Activated CD4-positive, alpha-beta T cell treated with anti-CD3 and anti-CD28 coated beads, Interleukin-2, amount 10 ng/mL, durations not matched to agents 24 days and 14 days (primary cell): ENCODE data around the gene E2F4. TPM values are rescaled to one million over a fixed set of nuclear protein-coding genes. Genes with fewer than 3 reads are reported as not detected.

ENCODE experiments used
- DNase-seq: peaks from one replicate; pipeline ENCODE4 v3.0.0; 2022
- H3K27ac Mint-ChIP-seq: one replicate; pipeline ENCODE4 v1.8.0; 2022; ENCODE audit warnings: mild to moderate bottlenecking, mixed read lengths
- H3K27me3 Mint-ChIP-seq: one replicate; pipeline ENCODE4 v1.8.0; 2022; ENCODE audit warnings: mixed read lengths
- H3K36me3 Mint-ChIP-seq: one replicate; pipeline ENCODE4 v1.8.0; 2022; ENCODE audit warnings: low read depth, mild to moderate bottlenecking, mixed read lengths
- H3K4me1 Mint-ChIP-seq: one replicate; pipeline ENCODE4 v1.8.0; 2021; ENCODE audit warnings: mixed read lengths
- H3K4me3 Mint-ChIP-seq: one replicate; pipeline ENCODE4 v1.8.0; 2022; ENCODE audit warnings: mild to moderate bottlenecking, moderate library complexity, mixed read lengths
- H3K9me3 Mint-ChIP-seq: one replicate; pipeline ENCODE4 v1.8.0; 2021; ENCODE audit warnings: mixed read lengths
- intact Hi-C: fragments of 100-400 bp; cut with micrococcal nuclease; formaldehyde crosslinking; loops from one replicate; pipeline ENCODE4 v1.15.1; 2023
- total RNA-seq: library from RNA; stranded (reverse); gene quantifications from 2 replicates; pipeline ENCODE4 v1.2.3, GENCODE V29; 2022

Gene E2F4, protein sequence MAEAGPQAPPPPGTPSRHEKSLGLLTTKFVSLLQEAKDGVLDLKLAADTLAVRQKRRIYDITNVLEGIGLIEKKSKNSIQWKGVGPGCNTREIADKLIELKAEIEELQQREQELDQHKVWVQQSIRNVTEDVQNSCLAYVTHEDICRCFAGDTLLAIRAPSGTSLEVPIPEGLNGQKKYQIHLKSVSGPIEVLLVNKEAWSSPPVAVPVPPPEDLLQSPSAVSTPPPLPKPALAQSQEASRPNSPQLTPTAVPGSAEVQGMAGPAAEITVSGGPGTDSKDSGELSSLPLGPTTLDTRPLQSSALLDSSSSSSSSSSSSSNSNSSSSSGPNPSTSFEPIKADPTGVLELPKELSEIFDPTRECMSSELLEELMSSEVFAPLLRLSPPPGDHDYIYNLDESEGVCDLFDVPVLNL
- total RNA-seq: 165 and 166 TPM in 2 replicates

GRCh38 chr16:67191995-67192681 lies at the start of gene E2F4:
TSS of gene E2F4 (plus strand) at chr16:67192155. CDS start at chr16:67192228, 73 bp downstream.
- Mint-ChIP-seq H3K4me3 (peak within 1 kb of the TSS; percentile 93), H3K9me3 (no peaks in the 10 kb centered on the region), H3K36me3 (peaks cover 47% of the 10 kb centered on the region), H3K27ac (peak within 1 kb of the TSS; percentile 88), H3K4me1 (peaks cover 31% of the 10 kb centered on the region), H3K27me3 (no peaks in the 10 kb centered on the region)
- peak; percentile 97 for DNase-seq
- intact Hi-C loops: loop anchor here (1.0 kb wide), 2 partner anchors 9 to 34 kb away; partner anchors contain the start of gene MATCAP1

- H3K36me3 Mint-ChIP-seq: peaks cover 51% of the 10 kb centered on the region
- H3K4me3 Mint-ChIP-seq: no peak overlapping the region
- H3K27me3 Mint-ChIP-seq: no peaks in the 10 kb centered on the region
- no peak for DNase-seq
- H3K9me3 Mint-ChIP-seq: no peaks in the 10 kb centered on the region
- H3K4me1 Mint-ChIP-seq: no peaks in the 10 kb centered on the region
- no peak overlapping the region for H3K27ac Mint-ChIP-seq
- intact Hi-C loops: no loop called here
Measured at GRCh38 chr16:67142342-67142741, 49.6 kb upstream of the E2F4 start.

GRCh38 chr16:67144943-67145342 lies 47.0 kb upstream of the E2F4 start:
- H3K27ac Mint-ChIP-seq: peak overlapping the region; percentile 38
- no peaks in the 10 kb centered on the region for H3K9me3 Mint-ChIP-seq
- H3K36me3 Mint-ChIP-seq: peaks cover 58% of the 10 kb centered on the region
- no peaks in the 10 kb centered on the region for H3K27me3 Mint-ChIP-seq
- H3K4me1 Mint-ChIP-seq: peaks cover 4% of the 10 kb centered on the region
- intact Hi-C loops: no loop called here
- DNase-seq: no peak
- H3K4me3 Mint-ChIP-seq: no peak overlapping the region

DNA sequence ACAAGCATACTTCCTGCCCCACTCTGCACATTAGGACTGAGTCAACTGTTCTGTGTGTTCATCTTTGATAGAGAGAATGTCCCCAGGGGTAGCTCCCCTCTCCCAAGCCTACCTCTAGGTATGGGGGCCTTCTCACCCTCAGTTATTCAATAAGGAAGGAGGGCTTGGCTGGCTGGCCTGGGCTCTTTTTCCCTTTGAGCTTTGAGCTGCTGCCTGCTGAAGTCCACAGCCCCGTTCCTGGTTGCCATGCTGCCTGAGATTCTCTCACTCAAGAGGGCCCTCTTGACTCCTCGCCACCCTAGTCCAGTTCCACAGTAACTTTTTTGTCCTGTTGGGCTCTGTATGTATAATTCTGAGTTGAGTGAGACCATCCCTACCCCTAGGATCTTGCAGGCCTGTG lies 46.2 kb upstream of the E2F4 start:
- peaks cover 4% of the 10 kb centered on the region for H3K4me1 Mint-ChIP-seq
- H3K27me3 Mint-ChIP-seq: no peaks in the 10 kb centered on the region
- no peak overlapping the region for H3K4me3 Mint-ChIP-seq
- intact Hi-C loops: no loop called here
- H3K9me3 Mint-ChIP-seq: no peaks in the 10 kb centered on the region
- no peak for DNase-seq
- H3K27ac Mint-ChIP-seq: no peak overlapping the region
- peaks cover 50% of the 10 kb centered on the region for H3K36me3 Mint-ChIP-seq

GRCh38 chr16:67146523-67147357 lies 45.2 kb upstream of the E2F4 start:
- peaks cover 12% of the 10 kb centered on the region for H3K4me1 Mint-ChIP-seq
- no peaks in the 10 kb centered on the region for H3K9me3 Mint-ChIP-seq
- no peak overlapping the region for H3K27ac Mint-ChIP-seq
- H3K36me3 Mint-ChIP-seq: peaks cover 46% of the 10 kb centered on the region
- no peak overlapping the region for H3K4me3 Mint-ChIP-seq
- no peak for DNase-seq
- intact Hi-C loops: no loop called here
- no peaks in the 10 kb centered on the region for H3K27me3 Mint-ChIP-seq

GRCh38 chr16:67147437-67148140 lies 44.4 kb upstream of the E2F4 start:
- no peak overlapping the region for H3K4me3 Mint-ChIP-seq
- DNase-seq: no peak
- H3K27ac Mint-ChIP-seq: no peak overlapping the region
- peaks cover 15% of the 10 kb centered on the region for H3K4me1 Mint-ChIP-seq
- peaks cover 40% of the 10 kb centered on the region for H3K36me3 Mint-ChIP-seq
- intact Hi-C loops: no loop called here
- H3K9me3 Mint-ChIP-seq: no peaks in the 10 kb centered on the region
- H3K27me3 Mint-ChIP-seq: no peaks in the 10 kb centered on the region

DNA sequence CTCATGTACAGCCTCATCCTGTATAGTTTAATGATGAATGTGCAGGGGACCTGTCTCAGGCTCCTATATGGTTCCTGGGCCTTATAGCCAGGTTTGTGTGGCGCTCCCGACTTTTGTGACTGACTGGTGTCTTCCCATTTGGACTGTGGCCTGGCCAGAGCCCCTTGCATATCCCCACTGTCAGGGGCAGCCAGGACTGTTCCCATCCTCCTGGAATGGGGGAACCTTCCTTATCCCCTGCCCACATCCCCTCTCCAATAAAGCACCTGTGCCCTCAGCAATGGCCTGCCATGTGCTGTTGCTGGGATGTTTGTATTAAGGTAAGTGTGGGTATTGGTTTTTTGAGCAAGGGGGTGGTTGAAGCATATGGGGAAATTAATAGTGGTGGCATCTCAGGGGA lies 43.7 kb upstream of the E2F4 start:
- H3K36me3 Mint-ChIP-seq: peaks cover 42% of the 10 kb centered on the region
- peak overlapping the region; percentile 4 for H3K4me3 Mint-ChIP-seq
- no peak overlapping the region for H3K27ac Mint-ChIP-seq
- intact Hi-C loops: no loop called here
- no peaks in the 10 kb centered on the region for H3K9me3 Mint-ChIP-seq
- no peaks in the 10 kb centered on the region for H3K27me3 Mint-ChIP-seq
- peaks cover 21% of the 10 kb centered on the region for H3K4me1 Mint-ChIP-seq
- DNase-seq: no peak

DNA sequence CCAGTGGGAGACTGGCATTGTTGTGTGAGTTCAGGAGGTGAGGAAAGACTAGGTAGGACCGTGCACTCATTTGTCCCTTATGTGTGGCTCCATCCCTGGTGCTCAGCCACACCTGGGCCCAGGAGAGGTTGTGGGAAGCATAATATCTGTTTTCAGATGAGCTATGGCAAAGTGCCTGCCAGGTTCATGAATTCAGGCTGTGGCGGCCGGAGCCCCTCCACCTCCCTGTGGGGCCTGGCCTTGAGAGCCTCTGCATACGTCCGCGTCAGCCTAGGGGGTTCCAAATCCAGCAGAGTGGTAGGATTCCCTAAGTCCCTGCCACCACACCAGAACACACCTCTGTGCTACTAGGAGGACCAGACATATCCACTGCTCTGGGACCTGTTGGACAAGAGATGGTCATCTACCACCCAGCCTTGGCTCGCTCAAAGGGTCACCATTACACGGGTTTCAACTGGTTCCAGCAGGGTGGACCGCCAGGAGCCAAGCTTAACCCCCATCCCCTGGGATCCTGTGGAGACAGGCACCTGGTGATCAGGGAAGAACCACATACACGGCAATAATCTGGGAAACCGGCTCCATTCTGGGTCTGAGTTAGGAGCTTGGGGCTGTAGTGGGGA lies 43.2 kb upstream of the E2F4 start:
- Mint-ChIP-seq H3K4me1 (peaks cover 25% of the 10 kb centered on the region), H3K9me3 (no peaks in the 10 kb centered on the region), H3K4me3 (peak overlapping the region; percentile 57), H3K27me3 (no peaks in the 10 kb centered on the region), H3K36me3 (peaks cover 42% of the 10 kb centered on the region), H3K27ac (no peak overlapping the region)
- DNase-seq: no peak
- intact Hi-C loops: no loop called here

GRCh38 chr16:67149276-67150046 lies 42.5 kb upstream of the E2F4 start:
- Mint-ChIP-seq H3K9me3 (no peaks in the 10 kb centered on the region), H3K4me1 (peaks cover 29% of the 10 kb centered on the region), H3K36me3 (peaks cover 44% of the 10 kb centered on the region), H3K27ac (no peak overlapping the region), H3K4me3 (peak overlapping the region; percentile 57), H3K27me3 (no peaks in the 10 kb centered on the region)
- intact Hi-C loops: no loop called here
- no peak for DNase-seq

DNA sequence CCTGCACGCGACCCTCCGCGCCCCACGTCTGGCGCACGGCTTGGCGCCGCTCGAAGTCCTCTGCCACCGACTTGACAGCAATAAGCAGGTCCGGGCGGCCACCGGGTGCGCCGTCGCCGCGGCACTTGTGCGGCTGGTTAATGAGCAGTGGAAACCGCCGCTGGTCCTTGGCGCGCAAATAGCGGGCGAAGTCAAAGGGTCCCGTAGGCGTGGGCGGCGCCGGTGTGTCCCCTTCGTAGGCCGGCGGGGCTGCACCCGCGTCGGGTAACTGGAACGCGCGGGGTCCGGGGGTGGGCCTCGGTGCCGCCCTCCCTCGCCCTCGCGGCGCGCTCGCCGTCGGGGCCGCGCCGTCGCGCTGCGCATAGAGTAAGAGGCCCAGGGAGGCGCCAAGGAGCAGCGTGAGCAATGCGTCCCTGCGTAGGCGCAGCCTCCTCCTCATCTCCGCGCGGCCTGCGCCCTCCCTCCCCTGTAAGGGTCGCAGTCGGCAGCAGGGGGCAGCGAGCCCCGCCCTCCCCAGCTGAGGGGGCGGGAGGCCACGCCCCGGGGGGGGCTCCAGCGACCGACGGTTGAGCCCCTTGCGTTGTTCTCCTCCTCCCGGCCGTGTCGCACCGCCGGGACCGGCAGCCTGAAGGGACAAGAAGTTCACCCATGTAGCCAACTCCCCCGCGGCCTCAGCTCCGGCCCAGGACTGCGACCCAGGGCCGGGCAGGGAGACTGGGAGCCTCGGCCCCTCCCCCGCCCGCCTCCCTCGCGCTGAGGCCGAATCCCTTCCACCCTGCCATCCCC lies 41.7 kb upstream of the E2F4 start:
- peak; percentile 85 for DNase-seq
- no peaks in the 10 kb centered on the region for H3K27me3 Mint-ChIP-seq
- H3K27ac Mint-ChIP-seq: no peak overlapping the region
- H3K4me3 Mint-ChIP-seq: peak overlapping the region; percentile 70
- intact Hi-C loops: no loop called here
- peaks cover 30% of the 10 kb centered on the region for H3K4me1 Mint-ChIP-seq
- H3K36me3 Mint-ChIP-seq: peaks cover 42% of the 10 kb centered on the region
- no peaks in the 10 kb centered on the region for H3K9me3 Mint-ChIP-seq

DNA sequence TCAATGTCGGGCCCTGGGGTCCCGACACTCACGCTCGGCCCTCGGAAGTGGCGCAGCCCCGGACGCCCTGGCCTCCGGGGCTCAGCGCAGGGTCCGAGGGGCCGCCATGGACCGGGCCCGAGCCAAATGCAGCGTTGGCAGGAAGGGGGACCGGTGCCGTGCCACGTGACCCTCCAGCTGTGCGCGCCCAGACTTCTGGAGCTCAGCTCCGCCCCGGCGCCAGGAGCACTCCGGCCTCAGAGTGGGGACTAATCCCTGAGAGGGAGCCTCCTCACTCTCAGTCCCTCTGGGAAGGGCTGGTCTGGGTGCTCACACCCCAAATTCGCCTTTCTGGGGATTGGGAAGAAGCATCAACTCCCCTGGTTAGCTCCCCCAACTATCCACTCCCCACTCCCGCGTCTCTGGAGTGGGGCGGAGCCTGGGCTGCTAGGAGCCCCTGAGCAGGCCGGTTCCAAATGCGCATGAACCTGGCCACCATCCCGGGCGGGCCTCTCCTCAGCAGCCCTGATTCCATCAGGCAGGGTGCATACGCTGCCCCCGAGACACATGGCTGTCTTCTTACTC lies 41.0 kb upstream of the E2F4 start, which contains the start of gene B3GNT9:
Gene B3GNT9 (minus strand): TSS at position 166 of the 564 bp plus-strand sequence. CDS start 513 bp downstream, outside the sequence.
- intact Hi-C loops: no loop called here
- H3K27me3 Mint-ChIP-seq: no peaks in the 10 kb centered on the region
- DNase-seq: peak; percentile 85
- peaks cover 42% of the 10 kb centered on the region for H3K36me3 Mint-ChIP-seq
- H3K9me3 Mint-ChIP-seq: no peaks in the 10 kb centered on the region
- peaks cover 34% of the 10 kb centered on the region for H3K4me1 Mint-ChIP-seq
- peak within 1 kb of the TSS; percentile 70 for H3K4me3 Mint-ChIP-seq
- peak within 1 kb of the TSS; percentile 62 for H3K27ac Mint-ChIP-seq
